Liver (tissue), 9 donors: Measurements from ENCODE around the gene USP24. TPM values are rescaled to one million over a fixed set of nuclear protein-coding genes. Genes with fewer than 3 reads are reported as not detected.

Experiments used
- DNase-seq: peaks from one replicate; pipeline ENCODE4 v3.0.0-alpha.2; 2017; ENCODE audit warnings: low spot score
- H3K27ac ChIP-seq, 2 donors: one replicate each; pipeline ENCODE4 v1.7.0; 2013; ENCODE audit warnings: inconsistent platforms in 2 of 2, low read length in 2 of 2, control low read depth in 1 of 2, low read depth in 1 of 2, mild to moderate bottlenecking in 1 of 2
- H3K27me3 ChIP-seq, 4 donors: one replicate each; pipeline versions ENCODE4 v1.6.1 to v1.7.0; 2013; ENCODE audit warnings: low read length in 3 of 4, inconsistent platforms in 1 of 4, mild to moderate bottlenecking in 1 of 4, moderate library complexity in 1 of 4; ENCODE audit not compliant: control insufficient read depth in 4 of 4, insufficient read depth in 4 of 4
- H3K36me3 ChIP-seq, 4 donors: one replicate each; pipeline versions ENCODE4 v1.6.1 to v1.7.0; 2013; ENCODE audit warnings: low read length in 3 of 4, mild to moderate bottlenecking in 3 of 4, low read depth in 1 of 4, moderate library complexity in 1 of 4; ENCODE audit not compliant: control insufficient read depth in 4 of 4, insufficient read depth in 3 of 4
- H3K4me1 ChIP-seq, 4 donors: one replicate each; pipeline versions ENCODE4 v1.6.1 to v1.7.0; 2013; ENCODE audit warnings: low read length in 3 of 4, mild to moderate bottlenecking in 3 of 4, moderate library complexity in 1 of 4; ENCODE audit not compliant: control insufficient read depth in 4 of 4, insufficient read depth in 4 of 4
- H3K4me3 ChIP-seq, 3 donors: one replicate each; pipeline versions ENCODE4 v1.6.1 to v1.7.0; 2013; ENCODE audit warnings: low read length in 3 of 3, control low read depth in 1 of 3, low read depth in 1 of 3, mild to moderate bottlenecking in 1 of 3
- H3K9ac ChIP-seq, 2 donors: one replicate each; pipeline ENCODE4 v1.7.0; 2013; ENCODE audit warnings: low read length in 2 of 2, mild to moderate bottlenecking in 2 of 2, moderate library complexity in 2 of 2, control low read depth in 1 of 2, low read depth in 1 of 2
- H3K9me3 ChIP-seq, 4 donors: one replicate each; pipeline versions ENCODE4 v1.6.1 to v1.7.0; 2013; ENCODE audit warnings: low read length in 3 of 4; ENCODE audit not compliant: control insufficient read depth in 4 of 4
- CTCF ChIP-seq: fragments of 150-350 bp; IDR thresholded peaks from 2 replicates; pipeline ENCODE4 v1.5.1; 2017; ENCODE audit warnings: improper control_type of control experiment, low read depth, low read length; ENCODE audit not compliant: missing input control
- EGR1 ChIP-seq, 2 donors: IDR thresholded peaks; 2 replicates each; pipeline ENCODE4 v1.6.1; 2016 to 2018; ENCODE audit warnings: antibody characterized with exemption in 2 of 2, low read depth in 2 of 2
- FOXA2 ChIP-seq: IDR thresholded peaks from 2 replicates; pipeline ENCODE4 v1.6.1; 2016; ENCODE audit warnings: antibody characterized with exemption
- HNF4A ChIP-seq, 2 donors: conservative IDR thresholded peaks; 2 replicates each; pipeline ENCODE4 v1.6.1; 2016; ENCODE audit warnings: antibody characterized with exemption in 2 of 2, mild to moderate bottlenecking in 2 of 2
- JUND ChIP-seq, 2 donors: IDR thresholded peaks; 2 replicates each; pipeline ENCODE4 v1.6.1; 2016; ENCODE audit warnings: antibody characterized with exemption in 2 of 2
- MAX ChIP-seq: IDR thresholded peaks from 2 replicates; pipeline ENCODE4 v1.6.1; 2016; ENCODE audit warnings: antibody characterized with exemption
- NR2F2 ChIP-seq: IDR thresholded peaks from 2 replicates; pipeline ENCODE4 v1.6.1; 2016; ENCODE audit warnings: antibody characterized with exemption
- RAD21 ChIP-seq, 2 donors: IDR thresholded peaks; 2 replicates each; pipeline ENCODE4 v1.6.1; 2016; ENCODE audit warnings: antibody characterized with exemption in 2 of 2, mild to moderate bottlenecking in 2 of 2
- RXRA ChIP-seq, 2 donors: IDR thresholded peaks; 2 replicates each; pipeline ENCODE4 v1.6.1; 2017 to 2018; ENCODE audit warnings: antibody characterized with exemption in 2 of 2, mild to moderate bottlenecking in 1 of 2
- SP1 ChIP-seq: IDR thresholded peaks from 2 replicates; pipeline ENCODE4 v1.6.1; 2018; ENCODE audit warnings: antibody characterized with exemption, mild to moderate bottlenecking
- TAF1 ChIP-seq: conservative IDR thresholded peaks from 2 replicates; pipeline ENCODE4 v1.6.1; 2016; ENCODE audit warnings: antibody characterized with exemption, mild to moderate bottlenecking
- WGBS: extraction: QIAGEN DNeasy Blood & Tissue Kit; methylation state at CpG from one replicate; pipeline ENCODE4 v1.1.7; 2013; 5-methylcytosine and 5-hydroxymethylcytosine counted together
- polyA plus RNA-seq, 2 donors: library from polyadenylated mRNA; stranded (reverse) in 1 of 2; unstranded in 1 of 2; fragments of 200-250 nt in 1 of 2; fragments of >200 nt in 1 of 2; fragmentation: Nextera tagmentation in 1 of 2; extraction: Ambion mirVana in 1 of 2; gene quantifications; one replicate each; pipeline versions ENCODE4 v1.2.1 to v1.2.3, GENCODE V29; 2013 to 2015
- total RNA-seq, 2 donors: library from RNA; depleted of rRNA; stranded (reverse); fragments of >200 nt; gene quantifications; one replicate each; pipeline ENCODE4 v1.2.3, GENCODE V29; 2014
- TF ChIP-seq, protein P1 (sequence below): IDR thresholded peaks from 2 replicates; pipeline ENCODE4 v1.6.1; 2016; ENCODE audit warnings: antibody characterized with exemption
- TF ChIP-seq, protein P2 (sequence below): IDR thresholded peaks from 2 replicates; pipeline ENCODE4 v1.6.1; 2016; ENCODE audit warnings: antibody characterized with exemption
- donor health status: healthy.
- donor health status: healthy.
- donor health status: healthy.
- donor health status: healthy.
- donor health status: healthy.

USP24 gene
- total and polyA plus RNA-seq, 4 donors, result 7.0 to 75.8 (median 20.3) TPM

DNA sequence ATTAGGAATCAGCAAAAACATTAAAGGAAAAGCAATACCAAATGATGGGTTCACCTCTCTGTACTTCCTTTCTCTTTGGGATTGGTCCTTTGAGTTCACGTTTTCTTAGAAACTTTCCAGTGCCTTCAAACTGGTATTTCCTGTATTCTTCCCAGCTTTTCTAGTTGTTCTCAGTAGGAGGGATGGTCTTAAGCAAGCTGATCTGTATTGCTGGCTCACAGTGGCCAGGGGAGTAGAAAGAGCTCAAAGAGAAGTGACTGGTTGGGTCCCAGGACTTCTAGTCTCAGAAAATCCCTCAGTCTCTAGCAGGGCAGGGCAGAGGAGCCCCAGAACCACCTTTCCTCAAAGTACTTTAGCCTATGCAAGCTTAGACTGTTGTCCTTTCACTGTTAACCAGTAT is 10.1 kb upstream of the USP24 start:
- Histone ChIP-seq H3K9me3 (no peaks in the 10 kb centered on the region), H3K27me3 (no peaks in the 10 kb centered on the region), H3K36me3 (no peaks in the 10 kb centered on the region), H3K4me3 (no peak overlapping the region), H3K4me1 (no peaks in the 10 kb centered on the region), H3K9ac (no peak overlapping the region), H3K27ac (no peak overlapping the region)
- DNase-seq, result no peak
- WGBS, result 72% methylated on average over 1 of the region's 1 CpG
- TF ChIP-seq MAX, result no peak

GRCh38 chr1:55224729-55225128 is 9.6 kb upstream of the USP24 start:
- TF ChIP-seq NR2F2 (no peak), SP1 (no peak), FOXA2 (no peak)
- H3K27ac ChIP-seq, result no peak overlapping the region
- H3K9me3 ChIP-seq, result no peaks in the 10 kb centered on the region
- H3K4me3 ChIP-seq, result no peak overlapping the region
- 95% methylated on average over 1 of the region's 1 CpG for WGBS
- no peak for DNase-seq
- H3K4me1 ChIP-seq, result no peaks in the 10 kb centered on the region
- no peak overlapping the region for H3K9ac ChIP-seq
- H3K36me3 ChIP-seq, result no peaks in the 10 kb centered on the region
- no peaks in the 10 kb centered on the region for H3K27me3 ChIP-seq

DNA sequence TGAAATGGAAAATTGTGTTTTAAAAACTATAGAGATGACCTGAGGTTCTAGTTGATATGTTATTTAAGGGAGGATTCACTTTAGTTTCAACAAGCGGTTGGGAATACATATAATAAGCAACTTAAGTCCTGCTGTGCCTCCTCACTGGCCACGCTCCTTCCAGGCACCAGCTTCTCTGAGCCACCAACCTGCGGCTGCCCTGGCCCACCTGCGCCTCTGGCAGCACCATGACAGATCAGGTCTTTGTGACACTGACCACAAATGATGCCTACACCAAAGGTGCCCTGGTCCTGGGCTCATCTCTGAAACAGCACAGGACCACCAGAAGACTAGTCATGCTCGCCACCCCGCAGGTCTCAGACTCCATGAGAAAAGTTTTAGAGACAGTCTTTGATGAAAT is 7.0 kb upstream of the USP24 start:
- H3K27ac ChIP-seq, result no peak overlapping the region
- no peak for DNase-seq
- H3K27me3 ChIP-seq, result no peaks in the 10 kb centered on the region
- WGBS, result 88% methylated on average over 6 of the region's 6 CpGs
- peaks cover 0 to 4% (median 0%) of the 10 kb centered on the region in 4 donors for H3K4me1 ChIP-seq
- no peaks in the 10 kb centered on the region for H3K9me3 ChIP-seq
- H3K4me3 ChIP-seq, result no peak overlapping the region
- no peaks in the 10 kb centered on the region for H3K36me3 ChIP-seq
- H3K9ac ChIP-seq, result no peak overlapping the region
- TF ChIP-seq RAD21 (IDR thresholded peaks at IDR 0.05) (no peak), RXRA (IDR thresholded peaks at IDR 0.05) (no peak), TAF1 (no peak), HNF4A (conservative IDR thresholded peaks at IDR 0.05) (no peak), SP1 (no peak), NR2F2 (no peak), JUND (IDR thresholded peaks at IDR 0.05) (no peak)
- TF ChIP-seq, protein P1, sequence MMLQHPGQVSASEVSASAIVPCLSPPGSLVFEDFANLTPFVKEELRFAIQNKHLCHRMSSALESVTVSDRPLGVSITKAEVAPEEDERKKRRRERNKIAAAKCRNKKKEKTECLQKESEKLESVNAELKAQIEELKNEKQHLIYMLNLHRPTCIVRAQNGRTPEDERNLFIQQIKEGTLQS, result no peak
- TF ChIP-seq, protein P2, sequence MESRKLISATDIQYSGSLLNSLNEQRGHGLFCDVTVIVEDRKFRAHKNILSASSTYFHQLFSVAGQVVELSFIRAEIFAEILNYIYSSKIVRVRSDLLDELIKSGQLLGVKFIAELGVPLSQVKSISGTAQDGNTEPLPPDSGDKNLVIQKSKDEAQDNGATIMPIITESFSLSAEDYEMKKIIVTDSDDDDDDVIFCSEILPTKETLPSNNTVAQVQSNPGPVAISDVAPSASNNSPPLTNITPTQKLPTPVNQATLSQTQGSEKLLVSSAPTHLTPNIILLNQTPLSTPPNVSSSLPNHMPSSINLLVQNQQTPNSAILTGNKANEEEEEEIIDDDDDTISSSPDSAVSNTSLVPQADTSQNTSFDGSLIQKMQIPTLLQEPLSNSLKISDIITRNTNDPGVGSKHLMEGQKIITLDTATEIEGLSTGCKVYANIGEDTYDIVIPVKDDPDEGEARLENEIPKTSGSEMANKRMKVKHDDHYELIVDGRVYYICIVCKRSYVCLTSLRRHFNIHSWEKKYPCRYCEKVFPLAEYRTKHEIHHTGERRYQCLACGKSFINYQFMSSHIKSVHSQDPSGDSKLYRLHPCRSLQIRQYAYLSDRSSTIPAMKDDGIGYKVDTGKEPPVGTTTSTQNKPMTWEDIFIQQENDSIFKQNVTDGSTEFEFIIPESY, result no peak

- Histone ChIP-seq H3K27me3 (no peaks in the 10 kb centered on the region), H3K9ac (no peak overlapping the region), H3K9me3 (no peaks in the 10 kb centered on the region), H3K4me1 (peaks cover 6 to 28% (median 20%) of the 10 kb centered on the region in 4 donors), H3K27ac (peak overlapping the region; percentile 11 to 50), H3K4me3 (no peak overlapping the region), H3K36me3 (no peaks in the 10 kb centered on the region)
- DNase-seq, result no peak
- peak; percentile 36 for TF ChIP-seq NR2F2
- TF ChIP-seq EGR1 (IDR thresholded peaks at IDR 0.05; ENCODE audit: low read depth in 2 of 2), result peak in 1 of 2 donors; percentile 42
- no peak for TF ChIP-seq MAX
- no peak for TF ChIP-seq CTCF
- TF ChIP-seq, protein P1, result no peak
- 60% methylated on average over 6 of the region's 6 CpGs for WGBS
Observed at GRCh38 chr1:55217226-55217986, 2.2 kb upstream of the USP24 start.
